Measurements from ENCODE around the gene CSNK1G2. TPM values are rescaled to one million over a fixed set of nuclear protein-coding genes. Genes with fewer than 3 reads are reported as not detected.

The CSNK1G2 gene
- total RNA-seq, 1 experiment from 2014 or later: 100.0 TPM

GRCh38 chr19:1914826-1915341, 26.1 kb upstream of the CSNK1G2 start:
- Mint-ChIP-seq H3K4me3 (no peak overlapping the region), H3K4me1 (no peaks in the 10 kb centered on the region), H3K9me3 (no peaks in the 10 kb centered on the region), H3K27ac (peak overlapping the region in 1 of 3 experiments; percentile 40; a peak in 1 of 7 replicates), H3K36me3 (ENCODE audit: insufficient read depth in 1 of 3, low read depth in 3 of 3) (peaks cover 6 to 40% (median 34%) of the 10 kb centered on the region in 3 experiments), H3K27me3 (ENCODE audit: low read depth) (no peaks in the 10 kb centered on the region)
- Histone ChIP-seq H3K27ac (ENCODE audit: insufficient read length, low read depth, low read length) (no peak overlapping the region), H2BK20ac (ENCODE audit: low read depth, low read length, poor library complexity, severe bottlenecking) (no peak overlapping the region), H4K5ac (ENCODE audit: insufficient read length, low read depth, low read length) (no peak overlapping the region), H3K4me2 (ENCODE audit: insufficient read depth, insufficient read length, low read length) (no peak overlapping the region), H2AK5ac (ENCODE audit: insufficient read length, low read length) (no peak overlapping the region), H4K20me1 (ENCODE audit: control insufficient read depth, insufficient read depth, insufficient read length) (no peaks in the 10 kb centered on the region), H3T11ph (ENCODE audit: low read length) (no peak overlapping the region), H3K79me1 (ENCODE audit: insufficient read depth, low read depth, low read length, poor library complexity, severe bottlenecking) (peaks cover 4% of the 10 kb centered on the region), H3K79me2 (ENCODE audit: insufficient read depth, low read length) (peaks cover 5% of the 10 kb centered on the region; the same call in 1 of the 2 replicates), H3K9me3 (ENCODE audit: control insufficient read depth, low read depth, low read length) (no peaks in the 10 kb centered on the region), H3K23ac (ENCODE audit: insufficient read length, low read depth, low read length) (no peak overlapping the region), H3K18ac (ENCODE audit: insufficient read length, low read depth, low read length) (no peak overlapping the region), H3K14ac (ENCODE audit: insufficient read depth, low read length) (no peak overlapping the region), H3K23me2 (ENCODE audit: insufficient read length, low read depth, low read length, poor library complexity, severe bottlenecking) (no peaks in the 10 kb centered on the region), H3K4me1 (ENCODE audit: insufficient read depth, low read length) (no peaks in the 10 kb centered on the region), H3K56ac (ENCODE audit: insufficient read length, low read depth, low read length) (no peak overlapping the region), H2BK12ac (ENCODE audit: insufficient read length, low read depth, low read length) (no peak overlapping the region), H2BK15ac (ENCODE audit: low read depth, low read length) (no peak overlapping the region), H2AFZ (ENCODE audit: low read length) (no peak overlapping the region), H3K4ac (ENCODE audit: low read depth, low read length) (no peak overlapping the region), H2BK5ac (ENCODE audit: insufficient read length, low read length) (no peak overlapping the region), H2BK120ac (ENCODE audit: low read depth, low read length, poor library complexity, severe bottlenecking) (no peak overlapping the region), H4K8ac (replicated peaks; ENCODE audit: insufficient read length, low read depth, low read length) (no peak overlapping the region), H3K9ac (ENCODE audit: extremely low read depth, insufficient read length, low read length) (no peak overlapping the region), H3K27me3 (ENCODE audit: insufficient read depth, low read length) (no peaks in the 10 kb centered on the region), H4K91ac (ENCODE audit: insufficient read length, low read depth, low read length) (no peak overlapping the region)
- no peak for DNase-seq
- TF ChIP-seq, protein P1, sequence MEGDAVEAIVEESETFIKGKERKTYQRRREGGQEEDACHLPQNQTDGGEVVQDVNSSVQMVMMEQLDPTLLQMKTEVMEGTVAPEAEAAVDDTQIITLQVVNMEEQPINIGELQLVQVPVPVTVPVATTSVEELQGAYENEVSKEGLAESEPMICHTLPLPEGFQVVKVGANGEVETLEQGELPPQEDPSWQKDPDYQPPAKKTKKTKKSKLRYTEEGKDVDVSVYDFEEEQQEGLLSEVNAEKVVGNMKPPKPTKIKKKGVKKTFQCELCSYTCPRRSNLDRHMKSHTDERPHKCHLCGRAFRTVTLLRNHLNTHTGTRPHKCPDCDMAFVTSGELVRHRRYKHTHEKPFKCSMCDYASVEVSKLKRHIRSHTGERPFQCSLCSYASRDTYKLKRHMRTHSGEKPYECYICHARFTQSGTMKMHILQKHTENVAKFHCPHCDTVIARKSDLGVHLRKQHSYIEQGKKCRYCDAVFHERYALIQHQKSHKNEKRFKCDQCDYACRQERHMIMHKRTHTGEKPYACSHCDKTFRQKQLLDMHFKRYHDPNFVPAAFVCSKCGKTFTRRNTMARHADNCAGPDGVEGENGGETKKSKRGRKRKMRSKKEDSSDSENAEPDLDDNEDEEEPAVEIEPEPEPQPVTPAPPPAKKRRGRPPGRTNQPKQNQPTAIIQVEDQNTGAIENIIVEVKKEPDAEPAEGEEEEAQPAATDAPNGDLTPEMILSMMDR (conservative IDR thresholded peaks at IDR 0.05): no peak
- no CpG with 5 or more reads among the region's 23 CpGs for WGBS (ENCODE audit: extremely low coverage, insufficient read length, low lambda C conversion rate)
